ENCODE results near the gene CNTD1.
"Not testable (repeated sequence)": the region's sequence is repeated elsewhere in the genome, so short reads cannot be mapped to it uniquely, and the experiment has no call there.

Gene CNTD1

GRCh38 chr17:42759982-42760651 lies 38.5 kb upstream of the CNTD1 start:
- Mint-ChIP-seq H3K27ac (peak overlapping the region; percentile 26 to 81 (median 72)), H3K36me3 (ENCODE audit: low read depth) (no peaks in the 10 kb centered on the region), H3K4me3 (peak overlapping the region; percentile 72 to 82 (median 78)), H3K4me1 (peaks cover 34% of the 10 kb centered on the region), H3K9me3 (no peaks in the 10 kb centered on the region), H3K27me3 (ENCODE audit: low read depth) (peaks cover 18% of the 10 kb centered on the region)
- no peak for TF ChIP-seq CTCF (IDR thresholded peaks at IDR 0.05; ENCODE audit: unreplicated experiment in 3 of 3)

- H3K4me3 Mint-ChIP-seq, result peak within 1 kb of the TSS; percentile 81 to 87 (median 82)
- H3K27ac Mint-ChIP-seq, result peak within 1 kb of the TSS; percentile 76 to 92 (median 89)
- H3K4me1 Mint-ChIP-seq, result peaks cover 34% of the 10 kb centered on the region
- H3K27me3 Mint-ChIP-seq (ENCODE audit: low read depth), result peaks cover 18% of the 10 kb centered on the region
- H3K9me3 Mint-ChIP-seq, result no peaks in the 10 kb centered on the region
- TF ChIP-seq CTCF (IDR thresholded peaks at IDR 0.05; ENCODE audit: unreplicated experiment in 3 of 3), result no peak
- H3K36me3 Mint-ChIP-seq (ENCODE audit: low read depth), result no peaks in the 10 kb centered on the region
Observed at GRCh38 chr17:42760652-42761581, 37.7 kb upstream of the CNTD1 start, which contains the start of gene RAMP2. Gene RAMP2, plus strand, starts transcription at chr17:42761227. Its CDS starts 35 bp downstream, at chr17:42761262.

- Mint-ChIP-seq H3K9me3 (no peaks in the 10 kb centered on the region), H3K27me3 (ENCODE audit: low read depth) (peaks cover 18% of the 10 kb centered on the region), H3K4me3 (peak overlapping the region; percentile 81 to 87 (median 82)), H3K4me1 (peaks cover 34% of the 10 kb centered on the region), H3K27ac (peak overlapping the region; percentile 76 to 92 (median 89)), H3K36me3 (ENCODE audit: low read depth) (no peaks in the 10 kb centered on the region)
- no peak for TF ChIP-seq CTCF (IDR thresholded peaks at IDR 0.05; ENCODE audit: unreplicated experiment in 3 of 3)
Observed at GRCh38 chr17:42761638-42762037, 37.0 kb upstream of the CNTD1 start.

- Mint-ChIP-seq H3K4me3 (no peak overlapping the region), H3K36me3 (ENCODE audit: low read depth) (no peaks in the 10 kb centered on the region), H3K27me3 (ENCODE audit: low read depth) (peaks cover 5% of the 10 kb centered on the region), H3K27ac (no peak overlapping the region), H3K4me1 (peaks cover 20% of the 10 kb centered on the region), H3K9me3 (no peaks in the 10 kb centered on the region)
- no peak for TF ChIP-seq CTCF (IDR thresholded peaks at IDR 0.05; ENCODE audit: unreplicated experiment in 3 of 3)
Observed at GRCh38 chr17:42766124-42766523, 32.5 kb upstream of the CNTD1 start.

- peaks cover 5% of the 10 kb centered on the region for H3K27me3 Mint-ChIP-seq (ENCODE audit: low read depth)
- TF ChIP-seq CTCF (IDR thresholded peaks at IDR 0.05; ENCODE audit: unreplicated experiment in 3 of 3), result no peak
- no peaks in the 10 kb centered on the region for H3K36me3 Mint-ChIP-seq (ENCODE audit: low read depth)
- H3K4me1 Mint-ChIP-seq, result peaks cover 16% of the 10 kb centered on the region
- no peak overlapping the region for H3K4me3 Mint-ChIP-seq
- no peaks in the 10 kb centered on the region for H3K9me3 Mint-ChIP-seq
- H3K27ac Mint-ChIP-seq, result no peak overlapping the region
Observed at GRCh38 chr17:42767512-42767911, 31.1 kb upstream of the CNTD1 start.

- not testable (repeated sequence) for H3K9me3 Mint-ChIP-seq; H3K27ac Mint-ChIP-seq; H3K36me3 Mint-ChIP-seq (ENCODE audit: low read depth); H3K27me3 Mint-ChIP-seq (ENCODE audit: low read depth); H3K4me3 Mint-ChIP-seq
- H3K4me1 Mint-ChIP-seq, result peaks cover 13% of the 10 kb centered on the region
Observed at GRCh38 chr17:42768006-42768405, 30.7 kb upstream of the CNTD1 start.

- H3K4me1 Mint-ChIP-seq, result peaks cover 12% of the 10 kb centered on the region
- not testable (repeated sequence) for H3K9me3 Mint-ChIP-seq; H3K36me3 Mint-ChIP-seq (ENCODE audit: low read depth); H3K4me3 Mint-ChIP-seq; H3K27ac Mint-ChIP-seq; H3K27me3 Mint-ChIP-seq (ENCODE audit: low read depth)
Observed at GRCh38 chr17:42769964-42770363, 28.7 kb upstream of the CNTD1 start.

Data from nephron (organoid).